Spleen (tissue), 11 donors: ENCODE results near the gene NCAN. TPM values are rescaled to one million over a fixed set of nuclear protein-coding genes. Genes with fewer than 3 reads are reported as not detected.

Source experiments
- DNase-seq: peaks from one replicate; pipeline ENCODE4 v3.0.0-alpha.2; 2020
- H3K27ac ChIP-seq, 8 donors: fragments of 200-600 bp; sonication (generic) in 7 of 8; 1 replicate in 4 of 8; 2 replicates in 4 of 8; pipeline versions ENCODE4 v1.5.0 to v1.8.0; 2016 to 2021; ENCODE audit warnings: inconsistent platforms in 4 of 8, mild to moderate bottlenecking in 4 of 8, moderate library complexity in 1 of 8
- H3K27me3 ChIP-seq, 7 donors: fragments of 200-600 bp; sonication (generic) in 6 of 7; replicated peaks in 1 of 7; 1 replicate in 4 of 7; 2 replicates in 3 of 7; pipeline versions ENCODE4 v1.5.0 to v1.8.0; 2016 to 2021; ENCODE audit warnings: inconsistent platforms in 3 of 7, mild to moderate bottlenecking in 1 of 7
- H3K36me3 ChIP-seq, 6 donors: fragments of 200-600 bp; sonication (generic) in 5 of 6; 1 replicate in 4 of 6; 2 replicates in 2 of 6; pipeline versions ENCODE4 v1.5.0 to v1.8.0; 2016 to 2021; ENCODE audit warnings: inconsistent platforms in 2 of 6
- H3K4me1 ChIP-seq, 6 donors: fragments of 200-600 bp; sonication (generic) in 5 of 6; 1 replicate in 3 of 6; 2 replicates in 3 of 6; pipeline versions ENCODE4 v1.5.0 to v1.8.0; 2016 to 2021; ENCODE audit warnings: inconsistent platforms in 3 of 6
- H3K4me3 ChIP-seq, 8 donors: fragments of 200-600 bp; sonication (generic) in 7 of 8; 1 replicate in 4 of 8; 2 replicates in 4 of 8; pipeline versions ENCODE4 v1.5.0 to v1.8.0; 2016 to 2021; ENCODE audit warnings: inconsistent platforms in 4 of 8, mild to moderate bottlenecking in 4 of 8, moderate library complexity in 2 of 8
- H3K9me3 ChIP-seq, 8 donors: fragments of 200-600 bp; sonication (generic) in 7 of 8; 1 replicate in 4 of 8; 2 replicates in 4 of 8; pipeline versions ENCODE4 v1.5.0 to v1.8.0; 2016 to 2021; ENCODE audit warnings: inconsistent platforms in 4 of 8
- POLR2A ChIP-seq, 3 donors: fragments of 450-650 bp; IDR thresholded peaks; one replicate each; pipeline ENCODE4 v1.5.1; 2017; ENCODE audit warnings: antibody characterized with exemption in 3 of 3, mild to moderate bottlenecking in 1 of 3
- POLR2AphosphoS5 ChIP-seq, 3 donors: sonication (generic); formaldehyde crosslinking; IDR thresholded peaks; one replicate each; pipeline ENCODE4 v1.5.1; 2017; ENCODE audit warnings: antibody characterized with exemption in 3 of 3
- WGBS, 5 donors: extraction: QIAGEN DNeasy Blood & Tissue Kit in 3 of 5; methylation state at CpG; one replicate each; pipeline versions ENCODE4 v1.1.5 to v1.1.7; 2013 to 2018; 5-methylcytosine and 5-hydroxymethylcytosine counted together
- intact Hi-C: fragments of 100-400 bp; cut with DNase I; formaldehyde crosslinking; loops from one replicate; pipeline ENCODE4 v1.15.0; 2023; ENCODE audit warnings: low total_unique reads
- polyA plus RNA-seq, 3 donors: library from polyadenylated mRNA; stranded (reverse); fragments of 200-250 nt; gene quantifications; one replicate each; pipeline ENCODE4 v1.2.1, GENCODE V29; 2013
- total RNA-seq, 7 donors: library from RNA; depleted of rRNA in 3 of 7; stranded (reverse); fragments of >200 nt in 3 of 7; fragmentation: NEBNext Ultra II Directional in 4 of 7; extraction: Animal tissue kit (Norgen Biotek cat#: 25700) in 4 of 7; gene quantifications; one replicate each; pipeline versions ENCODE4 v1.1.0 to v1.2.1, GENCODE V29; 2016 to 2021
- TF ChIP-seq, protein P1 (sequence below), 11 experiments: fragments of 200-600 bp in 7 of 11; fragments of 450-650 bp in 4 of 11; sonication (generic) in 4 of 11; IDR thresholded peaks in 8 of 11; conservative IDR thresholded peaks in 3 of 11; 1 replicate in 7 of 11; 2 replicates in 4 of 11; pipeline versions ENCODE4 v1.4.0 to v1.8.0; 2016 to 2021; ENCODE audit warnings: antibody characterized with exemption in 11 of 11, inconsistent platforms in 4 of 11, mild to moderate bottlenecking in 1 of 11
- donor health status: healthy with polysubstance abuse.
- donor health status: DM: no; HTN: no; CAD: no; lungs with moderate emphysema.
- donor health status: DM: no; HTN: no; CAD: no.
- donor health status: Bipolar disorder and iron deficiency.
- donor health status: healthy.
- donor health status: DM: no; HTN: no; CAD: no.
- donor health status: DM: yes; HTN: yes; CAD: no.

The NCAN gene
- total and polyA plus RNA-seq, 10 donors, result 0.17 TPM; not detected in 9

DNA sequence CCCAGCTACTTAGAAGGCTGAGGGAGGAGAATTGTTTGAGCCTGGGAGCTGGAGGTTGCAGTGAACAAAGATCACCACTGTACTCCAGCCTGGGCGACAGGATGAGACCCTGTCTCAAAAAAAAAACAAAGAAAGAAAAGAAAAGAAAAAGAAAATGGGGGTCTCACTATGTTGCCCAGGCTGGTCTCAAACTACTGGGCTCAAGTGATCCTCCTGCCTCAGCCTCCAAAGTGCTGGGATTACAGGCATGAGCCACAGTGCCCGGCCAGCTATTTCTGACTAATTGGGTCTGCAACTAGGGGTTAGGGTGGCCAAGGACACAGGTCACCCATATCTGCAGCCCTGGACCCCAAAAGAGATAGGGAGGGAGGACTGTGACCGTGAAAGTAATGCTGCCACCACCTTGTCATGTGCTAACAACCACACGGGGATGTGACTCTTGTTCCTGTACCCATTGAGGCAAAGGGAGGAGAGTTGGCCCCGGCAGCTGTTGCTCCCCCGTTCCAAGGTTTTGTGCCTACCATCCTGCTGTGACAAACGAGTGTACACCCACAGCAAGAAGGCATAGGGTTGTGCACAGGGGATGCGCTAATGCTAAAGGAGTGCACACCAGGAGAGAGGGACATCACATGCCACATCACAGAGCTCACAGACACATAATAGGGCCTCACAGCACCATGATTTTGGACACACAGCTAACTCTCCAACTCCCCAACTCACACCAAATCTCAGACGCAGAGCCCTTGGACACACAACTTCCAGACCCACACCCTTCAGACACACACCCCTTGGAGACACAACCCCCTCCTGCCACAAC, 42.3 kb upstream of the NCAN start:
- no peak overlapping the region for H3K27ac ChIP-seq
- TF ChIP-seq POLR2A (IDR thresholded peaks at IDR 0.05), result no peak
- TF ChIP-seq, protein P1, sequence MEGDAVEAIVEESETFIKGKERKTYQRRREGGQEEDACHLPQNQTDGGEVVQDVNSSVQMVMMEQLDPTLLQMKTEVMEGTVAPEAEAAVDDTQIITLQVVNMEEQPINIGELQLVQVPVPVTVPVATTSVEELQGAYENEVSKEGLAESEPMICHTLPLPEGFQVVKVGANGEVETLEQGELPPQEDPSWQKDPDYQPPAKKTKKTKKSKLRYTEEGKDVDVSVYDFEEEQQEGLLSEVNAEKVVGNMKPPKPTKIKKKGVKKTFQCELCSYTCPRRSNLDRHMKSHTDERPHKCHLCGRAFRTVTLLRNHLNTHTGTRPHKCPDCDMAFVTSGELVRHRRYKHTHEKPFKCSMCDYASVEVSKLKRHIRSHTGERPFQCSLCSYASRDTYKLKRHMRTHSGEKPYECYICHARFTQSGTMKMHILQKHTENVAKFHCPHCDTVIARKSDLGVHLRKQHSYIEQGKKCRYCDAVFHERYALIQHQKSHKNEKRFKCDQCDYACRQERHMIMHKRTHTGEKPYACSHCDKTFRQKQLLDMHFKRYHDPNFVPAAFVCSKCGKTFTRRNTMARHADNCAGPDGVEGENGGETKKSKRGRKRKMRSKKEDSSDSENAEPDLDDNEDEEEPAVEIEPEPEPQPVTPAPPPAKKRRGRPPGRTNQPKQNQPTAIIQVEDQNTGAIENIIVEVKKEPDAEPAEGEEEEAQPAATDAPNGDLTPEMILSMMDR (IDR thresholded peaks at IDR 0.05 in 8 of 11, conservative IDR thresholded peaks at IDR 0.05 in 3 of 11), result no peak
- TF ChIP-seq POLR2AphosphoS5 (IDR thresholded peaks at IDR 0.05), result no peak
- no peak for DNase-seq
- peaks cover 0 to 49% (median 15%) of the 10 kb centered on the region in 6 donors for H3K4me1 ChIP-seq
- no peaks in the 10 kb centered on the region for H3K9me3 ChIP-seq
- peaks cover 0 to 19% (median 0%) of the 10 kb centered on the region in 7 donors for H3K27me3 ChIP-seq
- WGBS, 5 donors, result 67 to 86% (median 77%) methylated on average over 9 of the region's 9 CpGs
- H3K4me3 ChIP-seq, result peak overlapping the region in 3 of 8 donors; percentile 17 to 62 (median 34)
- intact Hi-C loops, result no loop called here
- H3K36me3 ChIP-seq, result peaks cover 0 to 40% (median 0%) of the 10 kb centered on the region in 6 donors

DNA sequence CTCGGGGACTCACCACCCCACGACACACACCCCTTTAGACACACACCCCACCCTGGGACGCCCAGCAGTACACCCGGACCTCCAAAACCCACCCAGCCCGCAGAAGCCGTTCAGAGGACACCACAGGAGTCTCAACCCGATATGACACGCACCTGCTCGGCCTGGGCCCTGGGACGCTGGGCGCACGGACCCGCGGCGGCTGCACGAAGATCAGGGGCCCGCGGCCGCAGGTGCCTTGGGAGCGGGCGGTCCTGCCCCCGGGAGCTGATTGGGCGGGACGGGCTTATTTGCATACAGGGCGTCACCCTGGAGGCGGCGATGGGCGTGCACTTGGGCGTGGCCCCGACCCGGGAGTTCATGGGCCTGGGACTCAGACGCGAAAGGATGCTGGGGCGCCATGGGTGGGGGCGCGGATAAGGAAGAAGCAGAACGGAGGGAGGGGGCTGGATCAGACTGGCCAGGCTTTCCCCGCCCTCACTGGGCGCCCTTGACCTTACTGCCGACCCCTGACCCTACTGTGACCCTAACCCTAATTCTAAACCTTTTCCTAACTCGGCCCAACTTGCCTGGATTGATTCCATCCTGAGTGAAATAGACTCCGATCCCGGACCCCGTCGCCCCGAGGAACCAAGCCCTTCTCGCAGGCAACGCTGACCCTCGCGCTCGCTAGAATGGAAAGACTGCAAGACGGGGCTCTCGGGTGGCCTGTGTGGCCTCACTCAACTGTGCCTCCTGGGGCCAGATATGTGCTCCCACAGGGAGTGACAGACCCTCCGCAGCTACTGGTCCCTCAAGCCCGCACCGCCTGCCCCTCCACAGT, 41.5 kb upstream of the NCAN start, which contains the start of gene MEF2B:
MEF2B (minus strand) TSS at position 211 of the 820 bp plus-strand sequence. CDS start 19,528 bp downstream, outside the sequence.
- intact Hi-C loops, result no loop called here
- peaks cover 0 to 19% (median 0%) of the 10 kb centered on the region in 7 donors for H3K27me3 ChIP-seq
- H3K4me3 ChIP-seq, result peak within 1 kb of the TSS in 6 of 8 donors; percentile 17 to 62 (median 23)
- H3K4me1 ChIP-seq, result peaks cover 0 to 57% (median 21%) of the 10 kb centered on the region in 6 donors
- DNase-seq, result peak; percentile 93
- peaks cover 0 to 34% (median 0%) of the 10 kb centered on the region in 6 donors for H3K36me3 ChIP-seq
- TF ChIP-seq POLR2A (IDR thresholded peaks at IDR 0.05) (no peak), POLR2AphosphoS5 (IDR thresholded peaks at IDR 0.05) (peak; percentile 61 to 82 (median 77))
- 11 to 20% (median 14%) methylated on average over 55 to 56 of the region's 56 CpGs for WGBS, 5 donors
- peak within 1 kb of the TSS in 1 of 8 donors; percentile 69 for H3K27ac ChIP-seq
- H3K9me3 ChIP-seq, result no peaks in the 10 kb centered on the region

DNA sequence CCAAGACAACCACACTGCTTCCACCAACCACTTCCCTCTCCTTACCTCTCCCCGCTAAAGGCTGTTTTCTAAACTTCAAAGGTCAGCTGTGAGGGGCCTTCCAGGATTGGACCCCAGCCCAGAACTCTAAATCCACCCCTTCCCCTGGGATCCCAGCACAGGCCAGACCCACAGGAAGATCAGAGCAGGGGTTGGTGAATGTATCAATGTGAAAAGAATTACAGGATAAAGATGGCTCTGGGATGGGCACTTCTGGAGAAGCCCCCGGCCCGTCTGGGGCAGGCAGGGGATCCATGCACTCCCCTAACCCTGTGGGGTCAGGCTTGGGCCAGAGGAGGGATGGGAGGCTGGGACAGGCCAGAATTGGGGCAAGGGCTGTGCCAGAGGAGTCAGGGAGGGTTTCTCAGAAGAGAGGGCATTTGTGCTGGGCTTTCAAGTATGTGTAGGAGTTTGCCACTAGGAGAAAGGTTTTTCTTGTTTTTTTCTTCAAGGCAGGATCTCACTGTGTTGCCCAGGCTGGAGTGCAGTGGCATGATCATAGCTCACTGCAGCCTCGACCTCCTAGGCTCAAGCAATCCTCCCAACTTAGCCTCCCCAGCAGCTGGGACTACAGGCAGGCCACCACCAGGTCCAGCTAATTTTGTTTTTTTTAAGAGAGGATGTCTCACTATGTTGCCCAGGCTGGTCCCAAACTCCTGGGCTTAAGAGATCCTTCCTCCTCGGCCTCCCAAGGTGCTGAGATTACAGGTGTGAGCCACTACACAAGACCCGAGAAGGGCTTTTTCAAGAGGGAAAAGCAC, 40.7 kb upstream of the NCAN start:
- TF ChIP-seq POLR2AphosphoS5 (IDR thresholded peaks at IDR 0.05) (no peak), POLR2A (IDR thresholded peaks at IDR 0.05) (no peak)
- TF ChIP-seq, protein P1 (IDR thresholded peaks at IDR 0.05 in 8 of 11, conservative IDR thresholded peaks at IDR 0.05 in 3 of 11), result no peak
- Histone ChIP-seq H3K9me3 (no peaks in the 10 kb centered on the region), H3K36me3 (peaks cover 0 to 34% (median 0%) of the 10 kb centered on the region in 6 donors), H3K27ac (peak overlapping the region in 2 of 8 donors; percentile 42 to 69), H3K4me3 (no peak overlapping the region), H3K27me3 (peaks cover 0 to 19% (median 0%) of the 10 kb centered on the region in 7 donors), H3K4me1 (peaks cover 0 to 59% (median 21%) of the 10 kb centered on the region in 6 donors)
- 80 to 89% (median 86%) methylated on average over 6 of the region's 6 CpGs for WGBS, 5 donors
- intact Hi-C loops, result no loop called here
- DNase-seq, result no peak
